Loucy (cell line): Measurements from ENCODE around the gene GPHN.

Source experiments
- CTCF ChIP-seq: fragments of 200-600 bp; sonication (generic); conservative IDR thresholded peaks from 2 replicates; pipeline ENCODE4 v1.5.1; 2014; ENCODE audit warnings: mild to moderate bottlenecking, antibody characterized with exemption, low read length
- EZH2phosphoT487 ChIP-seq: fragments of 200-600 bp; IDR thresholded peaks from 2 replicates; pipeline ENCODE4 v1.6.1; 2018; ENCODE audit warnings: antibody characterized with exemption, mild to moderate bottlenecking, moderate library complexity, borderline replicate concordance

- no peak for TF ChIP-seq EZH2phosphoT487
- no peak for TF ChIP-seq CTCF
Measured at GRCh38 chr14:66857867-66858266, 349.9 kb downstream of the GPHN start.
